ENCODE measurements around the gene DOCK10. TPM values are rescaled to one million over a fixed set of nuclear protein-coding genes. Genes with fewer than 3 reads are reported as not detected.

Gene DOCK10
- total and polyA plus RNA-seq, 10 of the 15 experiments (the other 5 are each of a cell fraction or from before 2014, with no cell fraction given), result 16.9 to 120 (median 85.5) TPM

DNA sequence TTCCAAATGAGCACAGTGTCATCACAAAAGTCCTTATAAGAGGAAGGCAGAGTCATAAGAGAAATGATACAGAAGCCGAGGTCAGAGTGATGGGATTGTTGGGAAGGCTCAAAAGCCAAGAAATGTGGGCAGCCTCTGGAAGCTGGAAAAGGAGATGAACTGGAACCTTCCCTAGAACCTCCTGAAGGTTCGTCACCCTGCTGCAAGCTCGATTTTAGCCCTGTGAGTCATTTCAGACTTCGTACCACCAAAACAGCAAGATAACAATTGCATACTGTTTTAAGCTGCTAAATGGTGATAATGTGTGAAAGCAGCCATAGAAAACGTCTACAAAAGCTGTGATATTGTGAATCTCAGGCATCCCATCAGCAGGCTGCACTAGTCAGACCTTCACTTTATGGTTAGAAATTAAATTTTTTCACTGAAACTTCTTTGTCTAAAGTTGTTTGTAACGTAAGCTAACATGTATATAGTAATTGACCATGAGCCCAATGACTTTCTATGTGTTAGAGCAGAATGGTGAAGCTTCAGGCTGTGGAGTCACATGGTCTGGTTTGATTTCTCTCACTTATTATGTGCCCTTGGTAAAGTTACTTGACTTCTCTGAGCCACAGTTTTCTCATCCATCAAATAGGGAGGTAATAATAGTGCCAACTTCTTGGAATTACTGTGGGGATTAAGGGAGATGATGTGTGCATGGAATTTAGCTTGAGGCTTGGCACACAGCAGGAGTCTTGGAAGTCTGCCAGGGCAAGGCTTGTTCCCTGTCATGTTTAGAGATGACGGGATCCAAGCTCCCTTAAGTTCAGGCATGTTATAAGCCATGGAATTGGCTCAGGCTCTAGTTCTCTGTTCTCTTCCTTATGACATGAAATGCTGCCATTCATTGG lies 194.1 kb downstream of the DOCK10 start:
- no TSS peak for BruUV-seq (replicated peaks)
- 73% methylated on average over 7 of the region's 7 CpGs for WGBS (ENCODE audit: insufficient coverage, insufficient replicate concordance, low lambda C conversion rate, missing lambda C conversion rate)

More for the DNA sequence above, 194.1 kb downstream of the DOCK10 start:
- SMC1A ChIA-PET (ENCODE audit: uncharacterized antibody, unreplicated experiment), result interaction anchor here (0.8 to 1.4 kb wide), 2 partner anchors 16 to 1067 kb away, joined by 3 to 4 read pairs; no protein-coding TSS in a partner anchor
- CTCF ChIA-PET, result interaction anchor here (0.6 to 0.8 kb wide), 2 partner anchors 27 to 154 kb away, joined by 3 to 4 read pairs; no protein-coding TSS in a partner anchor
- H3K9me3 ChIP-seq (replicated peaks; ENCODE audit: control insufficient read depth, insufficient read depth, low read length), result no peaks in the 10 kb centered on the region
- FAIRE-seq, result no peak
- H3K79me2 ChIP-seq (ENCODE audit: control insufficient read depth, insufficient read depth, low read length), result no peaks in the 10 kb centered on the region
- H3K4me2 ChIP-seq (ENCODE audit: control insufficient read depth, insufficient read depth), result no peak overlapping the region
- in situ Hi-C loops (cut with MboI) (no loop called here), intact Hi-C loops (cut with micrococcal nuclease; ENCODE audit: unreplicated experiment) (no loop called here)
- ATAC-seq, result no peak
- no peak for DNase-seq (ENCODE audit: low read depth, low spot score)
- RAD21 ChIA-PET (ENCODE audit: unreplicated experiment), result no interaction called here
- H3K27me3 ChIP-seq (replicated peaks in 1 of 2; ENCODE audit: control insufficient read depth in 2 of 2, insufficient read depth in 2 of 2, low read length in 1 of 2), result no peaks in the 10 kb centered on the region
- TF ChIP-seq MEF2A (IDR thresholded peaks at IDR 0.05; ENCODE audit: insufficient read depth, low read depth, low read length) (no peak), ZZZ3 (IDR thresholded peaks at IDR 0.05; ENCODE audit: control insufficient read depth, insufficient read length, low read depth) (no peak), FOXK2 (IDR thresholded peaks at IDR 0.05) (no peak), HCFC1 (IDR thresholded peaks at IDR 0.05; ENCODE audit: low read length) (no peak), YY1 (IDR thresholded peaks at IDR 0.05; ENCODE audit: low read depth, low read length) (no peak), BRCA1 (IDR thresholded peaks at IDR 0.05; ENCODE audit: low read depth, low read length) (no peak), LARP7 (IDR thresholded peaks at IDR 0.05) (no peak), BCL11A (IDR thresholded peaks at IDR 0.05; ENCODE audit: low read depth, low read length) (no peak), TCF7 (IDR thresholded peaks at IDR 0.05; ENCODE audit: borderline replicate concordance) (no peak), CHD4 (IDR thresholded peaks at IDR 0.05) (no peak), SUPT20H (IDR thresholded peaks at IDR 0.05; ENCODE audit: borderline replicate concordance, control insufficient read depth, low read depth, low read length) (no peak), TBL1XR1 (IDR thresholded peaks at IDR 0.05; ENCODE audit: low read depth, low read length) (no peak), NBN (IDR thresholded peaks at IDR 0.05) (no peak), ZNF622 (IDR thresholded peaks at IDR 0.05) (no peak), TARDBP (IDR thresholded peaks at IDR 0.05; ENCODE audit: borderline replicate concordance) (no peak), MAX (IDR thresholded peaks at IDR 0.05; ENCODE audit: low read depth, low read length) (no peak), RAD51 (IDR thresholded peaks at IDR 0.05) (no peak), GATAD2B (conservative IDR thresholded peaks at IDR 0.05; ENCODE audit: low read depth) (no peak), ATF7 (IDR thresholded peaks at IDR 0.05; ENCODE audit: low read depth) (no peak)
- TF ChIP-seq, protein P1, sequence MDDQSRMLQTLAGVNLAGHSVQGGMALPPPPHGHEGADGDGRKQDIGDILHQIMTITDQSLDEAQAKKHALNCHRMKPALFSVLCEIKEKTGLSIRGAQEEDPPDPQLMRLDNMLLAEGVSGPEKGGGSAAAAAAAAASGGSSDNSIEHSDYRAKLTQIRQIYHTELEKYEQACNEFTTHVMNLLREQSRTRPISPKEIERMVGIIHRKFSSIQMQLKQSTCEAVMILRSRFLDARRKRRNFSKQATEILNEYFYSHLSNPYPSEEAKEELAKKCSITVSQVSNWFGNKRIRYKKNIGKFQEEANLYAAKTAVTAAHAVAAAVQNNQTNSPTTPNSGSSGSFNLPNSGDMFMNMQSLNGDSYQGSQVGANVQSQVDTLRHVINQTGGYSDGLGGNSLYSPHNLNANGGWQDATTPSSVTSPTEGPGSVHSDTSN (IDR thresholded peaks at IDR 0.05; ENCODE audit: insufficient replicate concordance, low read depth, low read length), result no peak
- H3K27ac ChIP-seq (ENCODE audit: control insufficient read depth, insufficient read depth), result no peak overlapping the region
- H3K4me1 ChIP-seq (ENCODE audit: control insufficient read depth, insufficient read depth, low read length), result no peaks in the 10 kb centered on the region
- H4K20me1 ChIP-seq (ENCODE audit: control insufficient read depth, insufficient read depth), result no peaks in the 10 kb centered on the region
- no peak overlapping the region for H2AFZ ChIP-seq (ENCODE audit: control insufficient read depth, low read depth, low read length)
- peaks cover 8 to 43% of the 10 kb centered on the region in 2 experiments for H3K36me3 ChIP-seq (ENCODE audit: control insufficient read depth in 2 of 2, insufficient read depth in 2 of 2, low read length in 1 of 2)
- no peak overlapping the region for H3K9ac ChIP-seq (ENCODE audit: control insufficient read depth, insufficient read depth, low read length)
- POLR2A ChIA-PET, result no interaction called here
- no peak overlapping the region for H3K4me3 ChIP-seq
